HL-60 (cell line): Measurements from ENCODE around the gene PAFAH1B2.
A peak's percentile ranks its signal among the peaks of the same experiment; 100 is the strongest.

Source experiments
- DNase-seq, 2 experiments: peaks; one replicate each; pipeline ENCODE4 v3.0.0-alpha.2; 2010 to 2020; ENCODE audit warnings: low read depth in 1 of 2, low spot score in 1 of 2
- H3K27ac ChIP-seq: fragments of 250-450 bp; sonication (Bioruptor Pico); replicated peaks from 2 replicates; pipeline ENCODE4 v1.5.1; 2020; ENCODE audit warnings: mild to moderate bottlenecking, moderate library complexity
- H3K27me3 ChIP-seq: fragments of 250-450 bp; sonication (Bioruptor Pico); 2 replicates; pipeline ENCODE4 v1.5.1; 2021; ENCODE audit warnings: mild to moderate bottlenecking, moderate library complexity; ENCODE audit not compliant: insufficient read depth, poor library complexity, severe bottlenecking
- H3K4me3 ChIP-seq: replicated peaks from 2 replicates; pipeline ENCODE4 v1.5.1; 2011; ENCODE audit warnings: mild to moderate bottlenecking, control low read depth, low read length; ENCODE audit not compliant: insufficient read depth
- GABPA ChIP-seq: IDR thresholded peaks from 2 replicates; pipeline ENCODE4 v1.6.1; 2012; ENCODE audit warnings: low read depth
- POLR2AphosphoS5 ChIP-seq: IDR thresholded peaks from 2 replicates; pipeline ENCODE4 v1.6.1; 2012; ENCODE audit warnings: low read depth
- SPI1 ChIP-seq: IDR thresholded peaks from 2 replicates; pipeline ENCODE4 v1.6.1; 2012; ENCODE audit warnings: low read depth, mild to moderate bottlenecking, borderline replicate concordance
- TF ChIP-seq, protein P1 (sequence below): IDR thresholded peaks from 2 replicates; pipeline ENCODE4 v1.6.1; 2012; ENCODE audit warnings: low read depth; ENCODE audit not compliant: insufficient replicate concordance
- TF ChIP-seq, protein P2 (sequence below): IDR thresholded peaks from one replicate; pipeline ENCODE4 v1.5.1; 2011; ENCODE audit warnings: low read length, control low read depth, inconsistent platforms; ENCODE audit not compliant: insufficient read depth

Gene PAFAH1B2

DNA sequence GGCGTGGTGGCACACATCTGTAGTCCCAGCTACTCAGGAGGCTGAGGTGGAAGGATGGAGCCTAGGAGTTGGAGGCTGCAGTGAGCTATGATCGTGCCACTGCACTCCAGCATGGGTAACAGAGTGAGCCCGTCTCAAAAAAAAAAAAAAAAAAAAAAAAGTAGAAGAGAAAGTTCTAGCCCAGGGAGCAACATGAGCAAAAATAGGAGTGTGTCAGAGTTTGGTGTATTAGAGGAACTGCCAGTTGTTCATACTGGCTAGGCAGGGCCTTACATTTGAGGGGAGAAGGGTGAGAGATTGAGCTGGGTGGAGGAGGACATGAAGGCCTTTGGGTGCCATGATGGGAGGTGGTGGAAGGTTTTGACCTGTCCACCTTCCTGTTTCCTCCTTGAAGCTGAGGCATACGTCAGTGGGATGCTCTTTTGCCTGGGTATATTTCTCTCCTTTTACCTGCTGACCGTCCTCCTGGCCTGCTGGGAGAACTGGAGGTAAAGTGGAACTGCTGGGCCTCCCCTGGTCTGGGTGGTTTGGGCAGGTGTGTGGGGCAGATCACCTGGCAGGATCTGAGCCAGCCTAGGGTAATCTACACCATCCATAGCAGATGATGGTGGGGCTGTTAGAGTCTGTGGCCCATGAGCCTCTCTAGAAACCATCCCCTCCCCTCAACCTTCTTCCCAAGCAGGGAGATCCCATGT lies 41.8 kb downstream of the PAFAH1B2 start:
- Histone ChIP-seq H3K27me3 (no peaks in the 10 kb centered on the region), H3K27ac (peak overlapping the region; percentile 12; the same call in 1 of the 2 replicates), H3K4me3 (no peak overlapping the region)
- DNase-seq = peak in 1 of 2 experiments; percentile 53
- no peak for TF ChIP-seq GABPA
- TF ChIP-seq, protein P1, sequence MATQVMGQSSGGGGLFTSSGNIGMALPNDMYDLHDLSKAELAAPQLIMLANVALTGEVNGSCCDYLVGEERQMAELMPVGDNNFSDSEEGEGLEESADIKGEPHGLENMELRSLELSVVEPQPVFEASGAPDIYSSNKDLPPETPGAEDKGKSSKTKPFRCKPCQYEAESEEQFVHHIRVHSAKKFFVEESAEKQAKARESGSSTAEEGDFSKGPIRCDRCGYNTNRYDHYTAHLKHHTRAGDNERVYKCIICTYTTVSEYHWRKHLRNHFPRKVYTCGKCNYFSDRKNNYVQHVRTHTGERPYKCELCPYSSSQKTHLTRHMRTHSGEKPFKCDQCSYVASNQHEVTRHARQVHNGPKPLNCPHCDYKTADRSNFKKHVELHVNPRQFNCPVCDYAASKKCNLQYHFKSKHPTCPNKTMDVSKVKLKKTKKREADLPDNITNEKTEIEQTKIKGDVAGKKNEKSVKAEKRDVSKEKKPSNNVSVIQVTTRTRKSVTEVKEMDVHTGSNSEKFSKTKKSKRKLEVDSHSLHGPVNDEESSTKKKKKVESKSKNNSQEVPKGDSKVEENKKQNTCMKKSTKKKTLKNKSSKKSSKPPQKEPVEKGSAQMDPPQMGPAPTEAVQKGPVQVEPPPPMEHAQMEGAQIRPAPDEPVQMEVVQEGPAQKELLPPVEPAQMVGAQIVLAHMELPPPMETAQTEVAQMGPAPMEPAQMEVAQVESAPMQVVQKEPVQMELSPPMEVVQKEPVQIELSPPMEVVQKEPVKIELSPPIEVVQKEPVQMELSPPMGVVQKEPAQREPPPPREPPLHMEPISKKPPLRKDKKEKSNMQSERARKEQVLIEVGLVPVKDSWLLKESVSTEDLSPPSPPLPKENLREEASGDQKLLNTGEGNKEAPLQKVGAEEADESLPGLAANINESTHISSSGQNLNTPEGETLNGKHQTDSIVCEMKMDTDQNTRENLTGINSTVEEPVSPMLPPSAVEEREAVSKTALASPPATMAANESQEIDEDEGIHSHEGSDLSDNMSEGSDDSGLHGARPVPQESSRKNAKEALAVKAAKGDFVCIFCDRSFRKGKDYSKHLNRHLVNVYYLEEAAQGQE = no peak
- TF ChIP-seq SPI1 = peak; percentile 76
- TF ChIP-seq, protein P2, sequence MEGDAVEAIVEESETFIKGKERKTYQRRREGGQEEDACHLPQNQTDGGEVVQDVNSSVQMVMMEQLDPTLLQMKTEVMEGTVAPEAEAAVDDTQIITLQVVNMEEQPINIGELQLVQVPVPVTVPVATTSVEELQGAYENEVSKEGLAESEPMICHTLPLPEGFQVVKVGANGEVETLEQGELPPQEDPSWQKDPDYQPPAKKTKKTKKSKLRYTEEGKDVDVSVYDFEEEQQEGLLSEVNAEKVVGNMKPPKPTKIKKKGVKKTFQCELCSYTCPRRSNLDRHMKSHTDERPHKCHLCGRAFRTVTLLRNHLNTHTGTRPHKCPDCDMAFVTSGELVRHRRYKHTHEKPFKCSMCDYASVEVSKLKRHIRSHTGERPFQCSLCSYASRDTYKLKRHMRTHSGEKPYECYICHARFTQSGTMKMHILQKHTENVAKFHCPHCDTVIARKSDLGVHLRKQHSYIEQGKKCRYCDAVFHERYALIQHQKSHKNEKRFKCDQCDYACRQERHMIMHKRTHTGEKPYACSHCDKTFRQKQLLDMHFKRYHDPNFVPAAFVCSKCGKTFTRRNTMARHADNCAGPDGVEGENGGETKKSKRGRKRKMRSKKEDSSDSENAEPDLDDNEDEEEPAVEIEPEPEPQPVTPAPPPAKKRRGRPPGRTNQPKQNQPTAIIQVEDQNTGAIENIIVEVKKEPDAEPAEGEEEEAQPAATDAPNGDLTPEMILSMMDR = no peak

DNA sequence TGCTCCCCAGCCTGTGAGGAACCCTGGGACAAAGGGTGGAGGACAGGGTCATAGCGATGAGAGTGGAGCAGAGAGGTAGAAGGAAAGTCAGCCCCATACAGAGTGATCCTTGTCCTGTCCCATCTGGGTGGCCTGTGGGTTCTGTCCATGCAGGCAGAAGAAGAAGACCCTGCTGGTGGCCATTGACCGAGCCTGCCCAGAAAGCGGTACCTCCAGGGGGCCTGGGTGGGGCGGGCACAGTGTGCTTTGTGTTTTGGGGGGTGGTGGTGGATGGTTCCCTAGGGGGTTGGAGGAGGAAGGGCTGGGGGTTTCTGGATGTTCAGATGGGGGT lies 42.3 kb downstream of the PAFAH1B2 start:
- TF ChIP-seq, protein P2 = no peak
- TF ChIP-seq, protein P1 = no peak
- TF ChIP-seq SPI1 (no peak), POLR2AphosphoS5 (no peak), GABPA (no peak)
- no peak overlapping the region for H3K27ac ChIP-seq
- no peaks in the 10 kb centered on the region for H3K27me3 ChIP-seq
- no peak overlapping the region for H3K4me3 ChIP-seq
- DNase-seq = no peak

DNA sequence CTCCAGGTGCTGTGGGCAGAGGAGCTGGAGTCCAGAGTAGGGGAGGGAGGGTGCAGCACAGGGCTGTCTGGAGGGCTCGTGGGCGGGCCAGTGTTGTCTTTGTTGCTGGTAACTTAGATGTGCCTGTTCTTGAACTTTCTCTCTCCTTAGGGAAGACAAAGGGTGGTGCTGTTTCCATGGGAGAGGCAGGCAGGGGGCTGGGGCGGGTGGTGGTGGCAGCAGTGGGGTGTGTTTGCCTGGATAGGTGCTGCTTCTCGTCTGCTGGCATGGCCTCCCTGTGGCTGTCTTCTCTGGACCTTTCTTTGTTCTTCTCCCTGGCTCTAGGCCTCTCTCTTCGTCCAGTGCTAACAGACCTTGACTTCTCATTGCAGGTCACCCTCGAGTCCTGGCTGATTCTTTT lies 42.9 kb downstream of the PAFAH1B2 start:
- no peak for TF ChIP-seq POLR2AphosphoS5
- TF ChIP-seq GABPA = no peak
- TF ChIP-seq, protein P2 = no peak
- TF ChIP-seq, protein P1 = no peak
- no peak for TF ChIP-seq SPI1
- H3K27me3 ChIP-seq = no peaks in the 10 kb centered on the region
- H3K4me3 ChIP-seq = no peak overlapping the region
- H3K27ac ChIP-seq = no peak overlapping the region
- no peak for DNase-seq
